ACHN (cell line): ENCODE results near the gene MRC1.
A peak's percentile ranks its signal among the peaks of the same experiment; 100 is the strongest.

Source experiments
- DNase-seq: peaks from one replicate; pipeline ENCODE4 v3.0.0-alpha.2; 2015
- in situ Hi-C: cut with HindIII; loops from 2 replicates; pipeline ENCODE4 v1.10.0; 2017; ENCODE audit warnings: low sequenced_read_pairs, low pct_ligation_motif_present, low pct_unique_long_range_greater_than_20kb

The MRC1 gene

DNA sequence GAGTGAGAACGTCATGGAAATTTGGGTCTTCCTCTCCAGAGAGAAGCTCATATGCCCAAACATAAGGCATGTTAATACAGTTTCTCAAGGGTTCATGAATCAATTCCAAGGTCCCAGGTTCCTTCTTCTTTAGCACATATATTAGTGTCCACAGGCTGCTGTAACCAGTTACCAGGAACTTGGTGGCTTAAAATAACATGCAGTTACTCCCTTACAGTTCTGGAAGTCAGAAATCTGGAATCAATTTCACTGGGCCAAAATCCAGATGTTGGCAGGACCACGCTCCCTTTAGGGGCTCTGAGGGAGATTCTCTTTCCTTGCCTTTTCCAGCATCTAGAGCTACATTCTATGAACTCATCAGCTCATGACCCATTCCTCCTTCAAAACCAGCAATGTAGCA lies 64.8 kb downstream of the MRC1 start:
- no peak for DNase-seq
- in situ Hi-C loops: no loop called here

DNA sequence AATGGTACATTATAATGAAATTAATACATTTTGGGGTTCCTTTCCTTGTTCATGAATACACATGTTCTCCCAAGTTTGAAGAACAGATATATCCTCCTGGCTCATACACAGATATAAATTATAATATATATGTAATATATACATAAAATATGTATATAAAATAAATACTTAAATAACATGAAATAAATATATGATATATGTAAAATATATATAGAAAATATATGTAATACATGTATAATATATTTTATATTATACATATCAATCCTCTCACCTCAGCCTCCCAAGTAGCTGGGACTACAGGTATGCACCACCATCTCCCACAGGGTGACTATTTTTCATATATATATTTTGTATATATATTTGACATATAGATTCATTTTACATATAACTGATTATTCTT lies 68.0 kb downstream of the MRC1 start:
- in situ Hi-C loops: no loop called here
- no peak for DNase-seq

DNA sequence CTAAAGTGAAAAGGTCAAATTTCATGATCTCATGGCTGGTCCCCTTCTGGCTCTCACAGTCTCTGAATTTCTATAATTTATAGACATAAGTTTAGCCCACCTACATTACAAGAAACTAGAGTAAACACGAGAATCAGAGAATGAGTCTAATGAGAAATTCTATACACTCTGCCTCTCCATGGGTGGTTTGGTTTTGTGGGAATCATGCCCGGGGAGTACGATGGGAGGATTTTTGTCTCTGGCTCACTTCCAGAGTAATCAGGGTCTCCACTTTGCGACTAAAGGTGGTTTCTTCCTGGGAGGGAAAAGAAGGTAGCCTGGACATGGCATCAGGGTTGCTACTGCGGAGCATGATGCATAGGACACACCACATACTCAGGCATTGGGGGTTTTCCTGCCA lies 69.7 kb downstream of the MRC1 start:
- DNase-seq: no peak
- in situ Hi-C loops: no loop called here

DNA sequence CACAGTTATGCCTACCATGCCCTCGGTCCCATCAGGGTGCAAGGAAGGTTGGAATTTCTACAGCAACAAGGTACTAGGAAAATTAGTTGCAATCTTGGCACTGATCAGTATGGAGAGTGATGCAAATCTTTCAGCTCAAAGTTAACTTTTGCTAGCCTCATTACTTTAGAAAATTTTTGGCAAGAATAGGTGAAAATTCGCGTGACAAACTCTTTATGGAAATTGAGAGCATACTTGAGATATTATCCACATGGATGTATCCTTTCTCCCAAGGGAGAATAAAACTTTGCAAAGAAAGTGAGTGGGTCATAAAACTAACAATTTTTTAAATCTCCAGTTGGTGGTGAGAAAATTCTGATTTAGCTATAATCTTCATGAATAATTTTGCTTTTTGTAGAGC lies 71.5 kb downstream of the MRC1 start:
- in situ Hi-C loops: no loop called here
- DNase-seq: no peak

DNA sequence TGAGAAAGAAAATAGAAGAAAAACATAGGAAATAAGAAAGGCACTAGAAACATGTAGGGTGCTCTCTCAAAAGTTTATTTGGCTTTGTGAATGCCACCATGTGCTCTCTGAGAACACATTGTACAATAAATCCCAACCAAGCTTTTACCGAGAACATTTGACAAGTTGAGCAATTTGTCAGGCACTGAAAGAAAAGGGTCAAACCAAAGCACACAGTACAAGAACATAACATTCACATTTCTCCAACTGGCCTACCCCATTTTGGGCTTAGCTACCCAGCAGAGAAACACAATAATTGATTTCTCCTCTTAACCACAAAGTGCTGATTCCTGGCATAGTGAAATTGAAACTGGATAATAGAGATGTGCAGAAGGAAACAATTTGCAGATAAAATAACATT lies 73.4 kb downstream of the MRC1 start:
- in situ Hi-C loops: no loop called here
- no peak for DNase-seq

DNA sequence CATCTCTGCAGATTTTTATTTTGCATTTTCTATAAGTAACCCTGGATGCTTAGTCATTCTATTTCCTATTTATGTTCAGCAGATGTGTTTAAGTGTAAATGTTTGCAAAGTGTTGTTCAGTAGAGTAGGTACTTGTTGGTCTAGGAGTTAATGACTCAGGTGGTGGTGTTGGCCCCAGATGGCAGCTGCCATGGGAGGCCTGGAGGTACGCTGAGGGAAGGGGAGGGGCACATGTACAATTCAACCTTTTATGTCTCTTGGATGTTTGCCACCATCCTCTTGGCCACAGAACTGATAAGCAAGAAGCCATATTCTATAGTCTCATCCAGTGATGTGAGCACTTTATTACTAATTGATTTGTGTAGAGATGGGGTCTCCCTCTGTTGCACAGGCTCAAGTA lies 74.5 kb downstream of the MRC1 start:
- in situ Hi-C loops: no loop called here
- no peak for DNase-seq

DNA sequence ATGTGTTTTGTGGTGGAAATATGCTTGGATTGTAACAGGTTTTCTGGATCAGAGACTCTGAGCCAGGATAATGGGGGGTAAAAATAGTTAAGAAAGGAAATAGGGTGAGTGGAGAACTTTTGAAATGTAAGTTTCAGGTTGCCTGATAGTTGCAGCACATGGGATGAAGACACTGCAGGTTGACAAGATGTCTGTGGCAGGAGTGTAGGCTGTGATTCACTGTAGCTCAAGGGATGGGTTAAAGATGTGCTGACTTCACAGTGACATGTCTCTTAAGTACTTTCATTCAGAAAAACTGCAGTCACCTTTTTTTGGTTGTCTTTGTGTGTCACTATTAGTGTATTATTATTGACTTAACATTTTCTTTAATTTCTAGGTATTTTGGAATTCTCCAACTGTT lies 79.0 kb downstream of the MRC1 start:
- no peak for DNase-seq
- in situ Hi-C loops: no loop called here

DNA sequence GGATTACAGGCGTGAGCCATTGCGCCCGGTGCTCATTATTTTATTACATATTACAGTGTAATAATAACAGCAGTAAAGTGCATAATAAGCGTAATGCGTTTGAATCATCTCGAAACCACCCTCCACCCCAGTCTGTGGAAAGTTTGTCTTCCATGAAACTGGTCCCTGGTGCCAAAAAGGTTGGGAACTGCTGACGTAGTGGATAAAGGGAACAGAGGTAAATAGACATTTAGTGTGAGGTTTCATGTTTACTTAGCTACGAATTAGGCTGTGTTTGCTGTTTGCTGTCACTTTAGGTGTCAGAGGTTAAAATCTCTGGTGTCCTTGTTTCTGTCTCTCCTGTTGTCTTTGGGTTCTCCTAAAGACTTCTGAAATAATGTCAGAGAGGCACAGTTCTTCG lies 82.3 kb downstream of the MRC1 start:
- in situ Hi-C loops: no loop called here
- no peak for DNase-seq

DNA sequence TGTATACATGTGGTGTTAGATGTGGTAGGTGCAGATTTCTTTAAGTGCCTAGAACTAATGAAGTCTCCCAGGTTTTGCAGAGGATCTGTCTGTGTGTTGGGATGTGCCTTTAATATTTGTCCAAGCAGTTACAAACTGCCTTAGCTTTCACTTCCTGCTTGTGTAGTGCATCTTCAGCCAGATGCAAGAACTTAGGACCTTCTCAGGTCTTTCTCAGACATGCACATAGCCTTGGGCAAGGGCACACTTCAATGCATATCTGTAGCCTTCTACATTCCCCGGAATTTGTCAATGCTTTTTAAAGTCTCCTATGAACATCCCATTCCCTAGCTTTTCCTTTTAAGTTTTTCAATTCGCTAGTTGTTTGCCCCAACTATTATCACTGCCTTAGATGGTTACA lies 95.4 kb downstream of the MRC1 start:
- in situ Hi-C loops: no loop called here
- DNase-seq: no peak

DNA sequence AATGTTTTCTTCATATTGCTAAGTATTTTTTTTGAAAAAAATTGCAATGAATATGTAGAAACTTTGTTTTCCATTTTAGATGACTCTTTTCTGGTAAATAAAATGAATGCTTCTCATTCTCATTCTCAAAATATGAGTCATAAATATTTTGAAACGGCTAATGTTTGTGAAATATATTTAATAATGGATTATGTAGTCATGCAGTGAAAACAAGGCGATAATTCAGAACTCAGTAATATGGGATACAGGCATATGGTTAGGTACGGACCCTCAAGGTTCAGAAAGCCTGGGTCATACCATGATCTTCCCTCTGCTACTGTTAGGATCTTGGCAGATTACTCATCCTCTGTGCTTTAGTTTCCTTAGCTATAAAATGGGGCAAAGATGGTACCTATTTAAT lies 96.3 kb downstream of the MRC1 start:
- in situ Hi-C loops: no loop called here

DNA sequence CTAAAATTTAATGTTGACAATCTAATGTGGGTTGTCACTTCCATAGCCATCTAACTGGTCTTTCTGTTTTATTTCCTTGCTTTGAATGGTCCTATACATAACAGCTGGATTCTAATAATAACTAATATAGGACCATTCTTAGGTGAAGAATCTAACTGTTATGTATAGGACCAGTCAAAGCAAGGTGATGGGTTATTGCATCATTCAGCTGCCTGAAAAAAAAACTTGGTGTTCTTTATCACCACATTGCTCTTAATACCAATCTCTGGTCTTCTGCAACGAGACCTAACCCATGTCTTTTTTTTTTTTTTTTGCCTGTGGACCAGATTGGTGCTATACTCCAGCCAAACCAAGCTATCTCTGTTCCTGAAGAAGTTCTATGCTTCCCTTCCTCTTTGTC lies 96.9 kb downstream of the MRC1 start:
- in situ Hi-C loops: no loop called here

More for the DNA sequence above, 96.3 kb downstream of the MRC1 start:
- no peak for DNase-seq

DNA sequence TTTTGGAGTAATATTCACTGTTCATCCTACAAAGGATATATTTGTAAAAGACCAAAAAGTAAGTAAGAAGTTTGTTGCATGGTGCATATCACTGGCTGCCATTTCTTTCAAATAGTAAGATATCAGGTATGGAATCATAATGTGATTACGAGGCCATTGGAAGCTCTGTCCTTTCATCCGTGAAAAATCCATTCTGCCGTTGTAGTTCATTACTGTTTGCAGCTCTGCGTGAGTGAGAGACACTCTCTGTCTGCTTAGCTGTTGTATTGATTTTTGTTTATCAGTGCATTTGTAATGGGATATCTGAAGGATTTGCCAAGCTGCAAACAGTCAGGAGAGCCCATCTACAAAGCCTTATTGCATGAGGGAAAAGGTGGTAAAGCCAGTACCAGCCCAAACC lies 98.5 kb downstream of the MRC1 start:
- in situ Hi-C loops: no loop called here
- DNase-seq: no peak

More for the DNA sequence above, 96.9 kb downstream of the MRC1 start:
- no peak for DNase-seq

DNA sequence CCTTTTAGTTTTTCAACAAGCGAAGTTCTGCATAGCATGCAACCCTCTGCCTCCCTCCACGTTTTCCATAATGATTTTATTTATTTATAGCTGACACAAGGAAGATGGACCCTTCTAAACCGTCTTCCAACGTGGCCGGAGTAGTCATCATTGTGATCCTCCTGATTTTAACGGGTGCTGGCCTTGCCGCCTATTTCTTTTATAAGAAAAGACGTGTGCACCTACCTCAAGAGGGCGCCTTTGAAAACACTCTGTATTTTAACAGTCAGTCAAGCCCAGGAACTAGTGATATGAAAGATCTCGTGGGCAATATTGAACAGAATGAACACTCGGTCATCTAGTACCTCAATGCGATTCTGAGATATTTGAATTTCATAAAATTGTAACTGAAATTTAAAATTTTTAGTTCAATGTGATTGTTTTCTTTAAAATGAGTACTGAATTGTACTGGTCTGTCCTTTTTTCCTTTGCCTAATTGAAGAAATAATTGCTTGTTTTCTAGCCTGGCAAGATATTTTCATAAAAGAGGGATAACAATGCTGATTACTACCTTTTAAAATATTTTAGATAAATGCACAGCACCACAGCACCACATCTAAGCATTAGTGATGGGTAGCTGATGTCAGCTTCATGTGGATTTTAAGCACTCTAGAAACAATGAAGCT lies 101.1 kb downstream of the MRC1 start:
- DNase-seq: peak; percentile 59
- in situ Hi-C loops: no loop called here

DNA sequence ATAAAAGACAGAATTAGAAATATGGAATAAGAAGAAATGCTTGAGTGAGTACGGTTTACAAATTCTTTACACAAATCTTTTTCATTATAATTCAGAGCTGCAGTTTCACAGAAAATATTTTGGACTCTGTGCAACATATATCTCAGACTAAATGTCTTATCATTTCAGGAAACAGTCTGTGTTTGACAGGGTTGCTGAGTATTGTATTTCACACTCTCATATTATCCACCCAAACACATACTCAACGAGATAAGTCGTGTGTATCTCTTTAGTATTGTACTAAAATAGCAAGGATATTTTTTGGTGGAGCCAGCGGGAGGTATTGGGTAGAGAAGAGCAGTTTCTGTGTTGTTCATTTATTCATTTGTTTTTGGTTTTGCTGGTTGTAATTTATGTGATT lies 103.6 kb downstream of the MRC1 start:
- in situ Hi-C loops: no loop called here

DNA sequence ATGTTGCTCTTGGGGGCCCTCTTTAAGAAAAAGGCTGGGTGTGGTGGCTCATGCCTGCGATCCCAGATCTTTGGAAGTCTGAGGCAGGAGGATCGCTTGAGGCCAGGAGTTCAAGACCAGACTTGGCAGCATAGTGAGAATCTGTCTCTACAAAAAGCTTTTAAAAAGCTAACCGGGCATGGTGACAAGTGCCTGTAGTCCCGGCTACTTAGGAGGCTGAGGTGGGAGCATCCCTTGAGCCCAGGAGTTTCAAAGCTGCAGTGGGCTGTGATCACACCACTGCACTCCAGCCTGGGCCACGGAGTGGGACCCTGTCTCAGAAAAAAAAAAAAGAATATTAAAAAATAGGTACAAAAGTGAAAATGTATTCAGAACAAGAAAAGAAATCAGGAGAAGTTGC lies 104.5 kb downstream of the MRC1 start:
- in situ Hi-C loops: no loop called here
- DNase-seq: no peak

More for the DNA sequence above, 103.6 kb downstream of the MRC1 start:
- DNase-seq: no peak

DNA sequence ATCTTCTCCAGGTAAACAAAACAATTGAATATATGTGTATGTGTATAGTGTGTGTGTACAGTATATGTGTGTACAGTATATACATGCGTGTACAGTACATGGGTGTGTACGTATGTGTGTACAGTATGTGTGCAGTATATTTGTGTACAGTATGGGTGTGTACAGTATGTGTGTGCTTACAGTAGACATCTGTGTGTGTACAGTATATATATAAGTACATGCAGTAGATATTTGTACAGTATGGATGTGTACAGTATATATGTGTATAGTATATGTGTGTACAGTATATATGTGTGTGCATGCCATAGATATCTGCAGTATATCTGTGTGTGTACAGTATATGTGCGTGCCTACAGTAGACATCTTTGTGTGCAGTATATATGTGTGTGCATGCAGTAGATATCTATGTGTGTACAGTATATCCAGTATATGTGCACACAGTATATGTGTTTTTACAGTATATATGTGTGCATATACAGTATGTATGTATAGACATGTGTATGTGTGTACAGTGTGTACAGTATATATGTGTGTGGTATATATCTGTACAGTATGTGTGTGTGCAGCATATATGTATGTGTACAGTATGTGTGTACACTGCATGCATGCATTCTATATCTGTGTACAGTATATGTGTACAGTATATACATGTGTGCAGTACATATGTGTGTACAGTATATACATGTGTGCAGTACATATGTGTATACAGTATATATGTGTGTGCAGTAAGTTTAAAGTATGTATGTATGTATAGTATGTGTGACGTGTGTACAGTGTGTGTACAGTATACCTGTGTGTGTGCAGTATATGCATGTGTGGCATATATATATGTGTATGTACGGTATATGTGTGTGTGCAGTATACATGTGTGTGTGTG lies 105.3 kb downstream of the MRC1 start:
- in situ Hi-C loops: no loop called here

DNA sequence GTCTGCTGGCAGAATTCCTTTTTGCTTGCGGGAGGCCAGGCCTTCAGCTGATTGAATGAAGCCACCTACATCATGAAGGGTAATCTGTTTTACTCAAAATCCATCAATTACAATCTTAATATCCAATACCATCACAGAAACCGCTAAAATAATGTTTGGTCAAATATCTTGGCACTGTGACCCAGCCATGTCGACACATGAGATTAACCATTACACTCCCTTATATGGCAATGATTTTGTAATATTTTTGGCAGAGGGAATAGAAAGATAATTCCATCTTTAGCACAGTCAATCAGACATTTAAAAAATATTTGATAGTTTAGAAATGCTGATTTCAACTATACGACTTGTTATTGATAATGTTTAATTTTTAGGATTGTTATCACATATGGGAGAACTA lies 106.0 kb downstream of the MRC1 start:
- DNase-seq: no peak
- in situ Hi-C loops: no loop called here

More for the DNA sequence above, 105.3 kb downstream of the MRC1 start:
- no peak for DNase-seq

DNA sequence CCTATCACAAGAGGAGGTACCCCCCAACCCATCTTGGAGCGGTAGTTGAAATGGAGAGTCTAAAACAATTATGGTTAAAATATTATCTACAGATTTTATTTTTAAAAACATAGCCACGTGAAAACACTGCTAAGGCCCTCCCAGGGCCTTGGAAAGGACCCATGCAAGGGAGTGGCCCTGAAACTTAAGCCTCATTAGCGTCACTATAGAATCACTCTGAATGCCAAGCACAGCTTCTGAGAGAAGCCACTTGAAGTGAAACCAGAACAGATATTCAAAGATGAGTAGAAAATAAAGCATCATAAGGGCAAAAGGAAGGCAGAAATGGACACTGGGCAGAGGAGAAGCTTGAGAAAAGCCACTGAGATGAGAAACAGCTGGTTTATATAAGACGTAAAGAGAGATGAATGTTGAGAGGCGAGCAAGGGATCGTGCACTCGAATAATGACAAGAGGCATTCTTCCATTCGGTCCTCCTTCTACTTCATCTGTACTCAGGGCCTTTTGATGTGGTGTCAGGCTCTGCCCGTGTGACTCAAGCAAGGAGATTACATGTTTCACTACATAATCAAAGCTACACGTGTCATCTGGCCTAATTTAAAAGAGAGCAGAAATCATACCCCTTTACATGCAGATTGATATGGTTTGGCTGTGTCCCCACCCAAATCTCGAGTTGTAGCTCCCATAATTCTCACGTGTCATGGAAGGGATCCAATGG lies 109.2 kb downstream of the MRC1 start:
- in situ Hi-C loops: no loop called here
- no peak for DNase-seq

DNA sequence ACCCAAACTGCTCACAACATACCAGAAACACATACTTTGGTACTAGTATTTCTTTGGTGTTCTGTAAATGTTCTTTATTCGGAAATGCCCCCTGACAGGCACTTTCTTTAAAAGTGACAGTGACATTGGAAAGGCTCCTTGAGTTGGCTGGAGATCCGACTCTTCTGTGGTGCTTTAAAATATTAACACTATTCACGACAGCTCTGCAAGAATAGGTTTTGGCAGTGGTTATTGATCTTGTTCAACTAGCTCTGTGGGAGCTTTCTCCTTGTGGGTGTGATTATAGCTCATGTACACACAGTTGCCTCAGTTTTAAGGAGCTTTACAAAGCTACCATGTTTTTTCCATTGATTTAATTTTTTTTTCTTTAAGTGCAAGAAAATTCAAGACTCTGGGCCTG lies 112.2 kb downstream of the MRC1 start:
- in situ Hi-C loops: no loop called here
- DNase-seq: no peak
